ENCODE measurements around the gene TTC4. TPM values are rescaled to one million over a fixed set of nuclear protein-coding genes. Genes with fewer than 3 reads are reported as not detected.

Gene TTC4
- total and polyA plus RNA-seq, 2 experiments from 2014 or later = 25.1 to 33.6 TPM

GRCh38 chr1:54680387-54680786 lies 35.3 kb upstream of the TTC4 start:
- no peak overlapping the region for H3K27ac ChIP-seq (ENCODE audit: low read depth)
- Mint-ChIP-seq H3K36me3 (ENCODE audit: low read depth) (no peaks in the 10 kb centered on the region), H3K4me1 (peaks cover 11% of the 10 kb centered on the region), H3K27ac (no peak overlapping the region), H3K4me3 (no peak overlapping the region), H3K27me3 (ENCODE audit: insufficient read depth, low read depth, poor library complexity) (peaks cover 5% of the 10 kb centered on the region), H3K9me3 (no peaks in the 10 kb centered on the region)
- H3F3A ChIP-seq (replicated peaks; ENCODE audit: low read depth) = no peaks in the 10 kb centered on the region
- no peaks in the 10 kb centered on the region for H3K9me2 ChIP-seq (ENCODE audit: insufficient read depth)
- H3K27me3 ChIP-seq (ENCODE audit: insufficient read depth) = no peaks in the 10 kb centered on the region
- no peak overlapping the region for H3K4me3 ChIP-seq
- DNase-seq (ENCODE audit: low spot score) (no peak), ATAC-seq (no peak)
- H2AFZ ChIP-seq = no peak overlapping the region
- H3K79me2 ChIP-seq (replicated peaks; ENCODE audit: insufficient read depth) = no peaks in the 10 kb centered on the region
- no peaks in the 10 kb centered on the region for H4K20me1 ChIP-seq (replicated peaks; ENCODE audit: insufficient read depth)
- H3K4me2 ChIP-seq = no peak overlapping the region
- H3K4me1 ChIP-seq (ENCODE audit: insufficient read depth) = no peaks in the 10 kb centered on the region
- TF ChIP-seq NANOG (IDR thresholded peaks at IDR 0.05; ENCODE audit: borderline replicate concordance) = no peak
- TF ChIP-seq EZH2 (IDR thresholded peaks at IDR 0.05; ENCODE audit: low read depth, unreplicated experiment) = no peak
- no peak for TF ChIP-seq ZNF114 (CRISPR knock-in tag; IDR thresholded peaks at IDR 0.05)
- TF ChIP-seq ETS1 (IDR thresholded peaks at IDR 0.05) = no peak
- no peak for TF ChIP-seq ZNF462 (CRISPR knock-in tag; IDR thresholded peaks at IDR 0.05)
- no peak for TF ChIP-seq CREB1 (CRISPR knock-in tag; IDR thresholded peaks at IDR 0.05; ENCODE audit: low read depth)
- no peak for TF ChIP-seq CTCF (conservative IDR thresholded peaks at IDR 0.05; ENCODE audit: low read depth in 2 of 2)
- TF ChIP-seq REST (IDR thresholded peaks at IDR 0.05; ENCODE audit: unreplicated experiment) = no peak
- no peak for TF ChIP-seq EZH2phosphoT487 (IDR thresholded peaks at IDR 0.05; ENCODE audit: unreplicated experiment)
- TF ChIP-seq POLR2AphosphoS5 (IDR thresholded peaks at IDR 0.05; ENCODE audit: low read depth) = no peak
- TF ChIP-seq JUNB (IDR thresholded peaks at IDR 0.05; ENCODE audit: unreplicated experiment) = no peak
- no peak for TF ChIP-seq STAT1 (IDR thresholded peaks at IDR 0.05; ENCODE audit: unreplicated experiment)
- no peak for TF ChIP-seq ZNF331 (CRISPR knock-in tag; IDR thresholded peaks at IDR 0.05; ENCODE audit: low read depth)
- no peaks in the 10 kb centered on the region for H3K36me3 ChIP-seq (ENCODE audit: insufficient read depth)

Measured in GM23338 (cell line).